Activated CD8-positive, alpha-beta T cell treated with anti-CD3 and anti-CD28 coated beads, Interleukin-2, amount 10 ng/mL, durations not matched to agents 7 days and 5 days (primary cell): Measurements from ENCODE around the gene ITPRID1. TPM values are rescaled to one million over a fixed set of nuclear protein-coding genes. Genes with fewer than 3 reads are reported as not detected.

ENCODE experiments used
- ATAC-seq: fragments of 150-1000 bp; cut with Tn5 transposase; one replicate; pipeline ENCODE4 v1.10.0; 2021; ENCODE audit warnings: moderate library complexity
- CTCF ChIA-PET: fragments of 350-600 bp; sonication (Branson Sonifier 250); formaldehyde crosslinking; loops from one replicate; lab custom pipeline; 2021; ENCODE audit warnings: antibody characterized with exemption; lab: Charles Lee
- POLR2A ChIA-PET: fragments of 350-600 bp; sonication (Branson Sonifier 250); formaldehyde crosslinking; loops from one replicate; lab custom pipeline; 2021; ENCODE audit warnings: antibody characterized with exemption; lab: Charles Lee
- DNase-seq: peaks from one replicate; pipeline ENCODE4 v3.0.0-alpha.2; 2020
- H3K27ac Mint-ChIP-seq: one replicate; pipeline ENCODE4 v1.8.0; 2021; ENCODE audit warnings: mild to moderate bottlenecking, mixed read lengths
- H3K27me3 Mint-ChIP-seq: one replicate; pipeline ENCODE4 v1.8.0; 2021; ENCODE audit warnings: low read depth, mixed read lengths
- H3K36me3 Mint-ChIP-seq: one replicate; pipeline ENCODE4 v1.8.0; 2021; ENCODE audit warnings: low read depth, mixed read lengths
- H3K4me1 Mint-ChIP-seq: one replicate; pipeline ENCODE4 v1.8.0; 2021; ENCODE audit warnings: low read depth, mixed read lengths
- H3K4me3 Mint-ChIP-seq: one replicate; pipeline ENCODE4 v1.8.0; 2021; ENCODE audit warnings: mild to moderate bottlenecking, mixed read lengths
- H3K9me3 Mint-ChIP-seq: one replicate; pipeline ENCODE4 v1.8.0; 2022; ENCODE audit warnings: mixed read lengths; ENCODE audit not compliant: insufficient read depth
- total RNA-seq, 2 experiments: library from RNA; stranded (reverse); gene quantifications; one replicate each; pipeline ENCODE4 v1.2.3, GENCODE V29; 2021

Gene ITPRID1
- total RNA-seq, 2 experiments from 2014 or later: not detected

- no peak for ATAC-seq
- no peaks in the 10 kb centered on the region for H3K9me3 Mint-ChIP-seq
- no peaks in the 10 kb centered on the region for H3K4me1 Mint-ChIP-seq
- POLR2A ChIA-PET: no interaction called here
- DNase-seq: no peak
- no peaks in the 10 kb centered on the region for H3K27me3 Mint-ChIP-seq
- CTCF ChIA-PET: no interaction called here
- no peaks in the 10 kb centered on the region for H3K36me3 Mint-ChIP-seq
- no peak overlapping the region for H3K27ac Mint-ChIP-seq
- no peak overlapping the region for H3K4me3 Mint-ChIP-seq
Measured at GRCh38 chr7:31569528-31569927, 55.6 kb downstream of the ITPRID1 start.

GRCh38 chr7:31583526-31583925, 69.6 kb downstream of the ITPRID1 start:
- POLR2A ChIA-PET: no interaction called here
- no peak for DNase-seq
- Mint-ChIP-seq H3K36me3 (no peaks in the 10 kb centered on the region), H3K9me3 (no peaks in the 10 kb centered on the region), H3K27me3 (no peaks in the 10 kb centered on the region), H3K4me3 (no peak overlapping the region), H3K4me1 (no peaks in the 10 kb centered on the region), H3K27ac (no peak overlapping the region)
- CTCF ChIA-PET: no interaction called here
- ATAC-seq: no peak

- no peaks in the 10 kb centered on the region for H3K27me3 Mint-ChIP-seq
- CTCF ChIA-PET: no interaction called here
- ATAC-seq: no peak
- H3K9me3 Mint-ChIP-seq: no peaks in the 10 kb centered on the region
- no peak overlapping the region for H3K4me3 Mint-ChIP-seq
- no peak overlapping the region for H3K27ac Mint-ChIP-seq
- H3K36me3 Mint-ChIP-seq: no peaks in the 10 kb centered on the region
- POLR2A ChIA-PET: no interaction called here
- no peaks in the 10 kb centered on the region for H3K4me1 Mint-ChIP-seq
- DNase-seq: no peak
Measured at GRCh38 chr7:31583942-31584341, 70.1 kb downstream of the ITPRID1 start.

GRCh38 chr7:31595390-31595789, 81.5 kb downstream of the ITPRID1 start:
- Mint-ChIP-seq H3K27ac (no peak overlapping the region), H3K36me3 (no peaks in the 10 kb centered on the region), H3K4me3 (no peak overlapping the region), H3K4me1 (no peaks in the 10 kb centered on the region), H3K27me3 (no peaks in the 10 kb centered on the region), H3K9me3 (peaks cover 3% of the 10 kb centered on the region)
- ChIA-PET CTCF (no interaction called here), POLR2A (no interaction called here)
- ATAC-seq (no peak), DNase-seq (no peak)

- Mint-ChIP-seq H3K4me3 (no peak overlapping the region), H3K9me3 (no peaks in the 10 kb centered on the region), H3K4me1 (no peaks in the 10 kb centered on the region), H3K36me3 (no peaks in the 10 kb centered on the region), H3K27ac (no peak overlapping the region), H3K27me3 (no peaks in the 10 kb centered on the region)
- CTCF ChIA-PET: no interaction called here
- POLR2A ChIA-PET: no interaction called here
- no peak for DNase-seq
- no peak for ATAC-seq
Measured at GRCh38 chr7:31602041-31602625, 88.2 kb downstream of the ITPRID1 start.

GRCh38 chr7:31603046-31603445, 89.2 kb downstream of the ITPRID1 start:
- H3K4me3 Mint-ChIP-seq: no peak overlapping the region
- H3K9me3 Mint-ChIP-seq: no peaks in the 10 kb centered on the region
- H3K27ac Mint-ChIP-seq: no peak overlapping the region
- no peaks in the 10 kb centered on the region for H3K4me1 Mint-ChIP-seq
- ATAC-seq (no peak), DNase-seq (no peak)
- ChIA-PET CTCF (no interaction called here), POLR2A (no interaction called here)
- no peaks in the 10 kb centered on the region for H3K36me3 Mint-ChIP-seq
- H3K27me3 Mint-ChIP-seq: no peaks in the 10 kb centered on the region

- H3K36me3 Mint-ChIP-seq: no peaks in the 10 kb centered on the region
- DNase-seq (no peak), ATAC-seq (no peak)
- H3K4me3 Mint-ChIP-seq: no peak overlapping the region
- H3K27ac Mint-ChIP-seq: no peak overlapping the region
- no peaks in the 10 kb centered on the region for H3K4me1 Mint-ChIP-seq
- POLR2A ChIA-PET: no interaction called here
- no peaks in the 10 kb centered on the region for H3K9me3 Mint-ChIP-seq
- CTCF ChIA-PET: no interaction called here
- H3K27me3 Mint-ChIP-seq: no peaks in the 10 kb centered on the region
Measured at GRCh38 chr7:31613604-31614003, 99.7 kb downstream of the ITPRID1 start.

GRCh38 chr7:31633467-31633866, 119.6 kb downstream of the ITPRID1 start:
- no peak overlapping the region for H3K27ac Mint-ChIP-seq
- ATAC-seq (no peak), DNase-seq (no peak)
- H3K36me3 Mint-ChIP-seq: no peaks in the 10 kb centered on the region
- H3K4me1 Mint-ChIP-seq: no peaks in the 10 kb centered on the region
- H3K9me3 Mint-ChIP-seq: no peaks in the 10 kb centered on the region
- H3K4me3 Mint-ChIP-seq: no peak overlapping the region
- CTCF ChIA-PET: interaction anchor here (0.6 kb wide), 1 partner anchor 499 kb away, joined by 3 read pairs; no protein-coding TSS in a partner anchor
- POLR2A ChIA-PET: no interaction called here
- H3K27me3 Mint-ChIP-seq: no peaks in the 10 kb centered on the region

- Mint-ChIP-seq H3K36me3 (no peaks in the 10 kb centered on the region), H3K9me3 (no peaks in the 10 kb centered on the region), H3K4me1 (no peaks in the 10 kb centered on the region), H3K27ac (no peak overlapping the region), H3K4me3 (no peak overlapping the region), H3K27me3 (no peaks in the 10 kb centered on the region)
- no peak for ATAC-seq
- ChIA-PET POLR2A (no interaction called here), CTCF (interaction anchor here (0.6 kb wide), 1 partner anchor 499 kb away, joined by 3 read pairs; no protein-coding TSS in a partner anchor)
- DNase-seq: no peak
Measured at GRCh38 chr7:31633894-31634494, 120.1 kb downstream of the ITPRID1 start.

GRCh38 chr7:31640381-31640780, 126.5 kb downstream of the ITPRID1 start:
- ChIA-PET CTCF (no interaction called here), POLR2A (no interaction called here)
- H3K36me3 Mint-ChIP-seq: no peaks in the 10 kb centered on the region
- no peaks in the 10 kb centered on the region for H3K4me1 Mint-ChIP-seq
- DNase-seq (no peak), ATAC-seq (no peak)
- H3K4me3 Mint-ChIP-seq: no peak overlapping the region
- no peaks in the 10 kb centered on the region for H3K9me3 Mint-ChIP-seq
- H3K27me3 Mint-ChIP-seq: no peaks in the 10 kb centered on the region
- H3K27ac Mint-ChIP-seq: no peak overlapping the region

GRCh38 chr7:31642681-31643115, 128.8 kb downstream of the ITPRID1 start:
- H3K36me3 Mint-ChIP-seq: no peaks in the 10 kb centered on the region
- POLR2A ChIA-PET: no interaction called here
- H3K9me3 Mint-ChIP-seq: no peaks in the 10 kb centered on the region
- H3K4me1 Mint-ChIP-seq: no peaks in the 10 kb centered on the region
- H3K4me3 Mint-ChIP-seq: no peak overlapping the region
- no peak overlapping the region for H3K27ac Mint-ChIP-seq
- H3K27me3 Mint-ChIP-seq: no peaks in the 10 kb centered on the region
- CTCF ChIA-PET: no interaction called here
- no peak for DNase-seq
- no peak for ATAC-seq

- Mint-ChIP-seq H3K9me3 (no peaks in the 10 kb centered on the region), H3K36me3 (no peaks in the 10 kb centered on the region), H3K4me3 (no peak overlapping the region), H3K27ac (no peak overlapping the region), H3K4me1 (no peaks in the 10 kb centered on the region), H3K27me3 (no peaks in the 10 kb centered on the region)
- no peak for DNase-seq
- CTCF ChIA-PET: no interaction called here
- no peak for ATAC-seq
- POLR2A ChIA-PET: interaction anchor here (0.6 kb wide), 1 partner anchor 527 kb away, joined by 3 read pairs; no protein-coding TSS in a partner anchor
Measured at GRCh38 chr7:31646942-31647341, 133.1 kb downstream of the ITPRID1 start.
